Measurements from ENCODE around the gene SETD1B. TPM values are rescaled to one million over a fixed set of nuclear protein-coding genes. Genes with fewer than 3 reads are reported as not detected.
"Not testable (repeated sequence)": the region's sequence is repeated elsewhere in the genome, so short reads cannot be mapped to it uniquely, and the experiment has no call there.

The SETD1B gene
- total RNA-seq (2014; rRNA removed; shearing (Covaris generic)), result 0.96 and 1.1 TPM in 2 replicates

DNA sequence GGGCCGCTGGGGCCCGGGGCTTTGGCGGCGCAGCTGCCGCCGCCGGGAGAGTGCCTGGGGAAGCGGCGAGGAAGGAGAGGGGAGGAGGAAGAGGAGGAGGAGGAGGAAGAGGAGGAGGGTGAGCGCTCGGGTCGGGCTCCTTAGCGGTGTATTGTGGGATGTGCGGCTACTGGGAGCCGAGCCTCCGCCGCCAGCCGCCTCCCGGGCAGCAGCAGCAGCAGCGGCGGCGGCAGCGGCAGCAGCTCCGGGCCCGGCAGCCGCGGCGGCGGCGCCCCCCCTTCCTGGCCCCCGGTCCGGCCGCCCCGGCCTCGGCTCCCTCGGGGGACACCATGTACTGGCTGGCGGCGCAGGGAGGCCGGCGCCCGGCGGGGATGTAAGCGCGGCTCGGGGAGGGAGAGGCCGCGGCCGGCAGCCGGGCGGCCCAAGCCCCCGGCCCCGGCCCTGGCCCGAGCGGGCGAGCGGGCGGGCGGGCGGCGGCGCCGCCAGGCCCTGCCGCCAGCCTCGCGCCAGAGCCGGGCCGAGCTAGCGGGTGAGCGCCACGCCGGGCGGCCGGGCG is at the start of gene SETD1B:
TSS of gene SETD1B (plus strand) at position 149 of the 556 bp plus-strand sequence. CDS start 729 bp downstream, outside the sequence.
- peak; percentile 58 for DNase-seq (ENCODE audit: low read depth)

DNA sequence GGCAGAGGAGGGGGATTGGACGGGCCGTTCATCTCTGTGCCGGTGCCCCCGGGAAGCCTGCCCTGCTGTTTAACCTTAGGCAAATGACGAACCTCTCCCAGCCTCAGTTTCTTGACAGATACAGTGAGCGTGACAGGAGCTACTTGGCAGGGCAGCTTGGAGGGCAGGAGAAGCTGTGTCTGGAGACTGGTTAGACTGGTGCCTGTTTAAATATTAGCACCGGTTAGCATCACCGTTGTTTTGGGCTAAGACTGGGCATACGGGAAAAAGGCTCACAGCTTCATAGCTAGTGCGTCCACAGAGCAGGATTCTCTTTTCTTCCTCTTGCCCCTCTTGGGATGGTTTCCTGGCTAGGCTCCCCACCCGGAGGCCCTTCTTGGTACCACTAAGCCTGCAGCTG is 49.0 kb upstream of the SETD1B start:
- DNase-seq (ENCODE audit: low read depth), result no peak

- DNase-seq (ENCODE audit: low read depth), result no peak
These were observed 48.2 kb upstream of the SETD1B start for GRCh38 chr12:121755591-121755990.

DNA sequence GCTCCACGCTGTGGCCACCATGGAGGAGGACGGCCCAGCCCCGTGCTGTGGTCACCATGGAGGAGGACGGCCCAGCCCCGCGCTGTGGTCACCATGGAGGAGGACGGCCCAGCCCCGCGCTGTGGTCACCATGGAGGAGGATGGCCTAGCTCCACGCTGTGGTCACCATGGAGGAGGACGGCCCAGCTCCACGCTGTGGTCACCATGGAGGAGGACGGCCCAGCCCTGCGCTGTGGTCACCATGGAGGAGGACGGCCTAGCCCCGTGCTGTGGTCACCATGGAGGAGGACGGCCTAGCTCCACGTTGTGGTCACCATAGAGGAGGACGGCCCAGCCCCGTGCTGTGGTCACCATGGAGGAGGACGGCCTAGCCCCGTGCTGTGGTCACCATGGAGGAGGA is 45.3 kb upstream of the SETD1B start:
- not testable (repeated sequence) for DNase-seq (ENCODE audit: low read depth)

- DNase-seq (ENCODE audit: low read depth), result no peak
These were observed 41.5 kb upstream of the SETD1B start for GRCh38 chr12:121762269-121762668.

- no peak for DNase-seq (ENCODE audit: low read depth)
These were observed 39.0 kb upstream of the SETD1B start for GRCh38 chr12:121764808-121765207.

DNA sequence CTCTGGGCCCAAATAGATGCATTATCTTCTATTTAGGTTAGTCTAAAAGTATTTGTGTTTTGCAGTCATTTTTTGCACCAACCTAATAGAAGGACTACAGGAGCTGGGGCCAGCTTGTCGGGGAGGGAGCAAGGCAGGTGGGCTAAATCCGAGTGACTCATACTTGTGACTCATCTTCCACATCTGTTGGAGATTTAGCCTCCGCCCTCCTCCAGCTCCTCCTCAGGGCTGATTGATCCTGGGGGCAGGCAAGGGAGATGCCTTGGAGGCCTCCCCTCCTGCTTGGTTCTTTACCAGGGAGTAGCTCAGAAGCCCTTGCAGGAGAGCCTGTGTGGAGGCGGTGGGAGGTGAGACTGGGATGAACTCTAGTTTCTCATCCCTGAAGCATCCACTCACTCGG is 38.2 kb upstream of the SETD1B start:
- peak; percentile 92 for DNase-seq (ENCODE audit: low read depth)

- DNase-seq (ENCODE audit: low read depth), result no peak
These were observed 37.3 kb upstream of the SETD1B start for GRCh38 chr12:121766290-121767039.

GRCh38 chr12:121767525-121768016 is 36.2 kb upstream of the SETD1B start:
- DNase-seq (ENCODE audit: low read depth), result peak; percentile 30

- no peak for DNase-seq (ENCODE audit: low read depth)
These were observed 34.4 kb upstream of the SETD1B start for GRCh38 chr12:121769297-121769830.

- no peak for DNase-seq (ENCODE audit: low read depth)
These were observed 33.9 kb upstream of the SETD1B start for GRCh38 chr12:121769831-121770301.

GRCh38 chr12:121770388-121770787 is 33.4 kb upstream of the SETD1B start:
- no peak for DNase-seq (ENCODE audit: low read depth)

- no peak for DNase-seq (ENCODE audit: low read depth)
These were observed 32.8 kb upstream of the SETD1B start for GRCh38 chr12:121770813-121771625.

DNA sequence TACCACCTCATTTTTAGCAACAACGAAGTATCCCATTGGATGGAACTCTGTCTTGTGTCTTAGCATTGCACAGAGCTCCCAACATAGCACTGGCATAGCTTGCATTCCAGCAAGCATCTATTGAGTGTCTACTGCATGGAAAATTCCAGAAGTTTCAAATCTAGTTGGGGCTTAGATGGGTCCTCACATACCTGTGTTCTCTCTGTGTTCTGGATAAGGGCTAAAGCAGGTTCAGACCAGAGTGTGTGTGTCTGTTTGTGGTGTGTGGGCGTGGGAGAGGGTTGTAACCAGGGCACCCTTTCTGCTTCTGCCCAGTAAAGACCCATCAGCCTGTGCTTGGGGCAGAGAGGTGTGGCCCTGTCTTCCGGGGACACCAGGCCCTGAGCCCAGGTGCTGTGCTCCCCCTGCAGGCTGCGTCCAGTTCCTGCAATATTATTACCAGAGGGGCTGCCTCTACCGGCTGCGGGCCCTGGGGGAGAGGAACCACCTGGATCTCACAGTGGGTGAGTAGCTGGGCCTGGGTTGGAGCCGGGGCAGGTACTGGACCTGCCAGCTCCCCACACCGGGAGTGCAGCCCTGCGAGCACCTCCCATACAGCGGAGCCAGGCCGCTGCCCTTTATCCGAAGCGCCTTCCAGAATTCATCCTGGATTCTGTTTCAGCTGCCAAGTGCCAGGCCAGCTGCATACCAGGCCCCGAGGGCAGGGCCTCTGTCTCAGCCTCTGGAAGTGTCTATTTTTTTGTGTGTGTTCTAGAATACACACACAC is 30.6 kb upstream of the SETD1B start:
- DNase-seq (ENCODE audit: low read depth), result peak; percentile 53

- DNase-seq (ENCODE audit: low read depth), result no peak
These were observed 28.8 kb upstream of the SETD1B start for GRCh38 chr12:121774968-121775474.

- no peak for DNase-seq (ENCODE audit: low read depth)
These were observed 28.3 kb upstream of the SETD1B start for GRCh38 chr12:121775501-121775900.

DNA sequence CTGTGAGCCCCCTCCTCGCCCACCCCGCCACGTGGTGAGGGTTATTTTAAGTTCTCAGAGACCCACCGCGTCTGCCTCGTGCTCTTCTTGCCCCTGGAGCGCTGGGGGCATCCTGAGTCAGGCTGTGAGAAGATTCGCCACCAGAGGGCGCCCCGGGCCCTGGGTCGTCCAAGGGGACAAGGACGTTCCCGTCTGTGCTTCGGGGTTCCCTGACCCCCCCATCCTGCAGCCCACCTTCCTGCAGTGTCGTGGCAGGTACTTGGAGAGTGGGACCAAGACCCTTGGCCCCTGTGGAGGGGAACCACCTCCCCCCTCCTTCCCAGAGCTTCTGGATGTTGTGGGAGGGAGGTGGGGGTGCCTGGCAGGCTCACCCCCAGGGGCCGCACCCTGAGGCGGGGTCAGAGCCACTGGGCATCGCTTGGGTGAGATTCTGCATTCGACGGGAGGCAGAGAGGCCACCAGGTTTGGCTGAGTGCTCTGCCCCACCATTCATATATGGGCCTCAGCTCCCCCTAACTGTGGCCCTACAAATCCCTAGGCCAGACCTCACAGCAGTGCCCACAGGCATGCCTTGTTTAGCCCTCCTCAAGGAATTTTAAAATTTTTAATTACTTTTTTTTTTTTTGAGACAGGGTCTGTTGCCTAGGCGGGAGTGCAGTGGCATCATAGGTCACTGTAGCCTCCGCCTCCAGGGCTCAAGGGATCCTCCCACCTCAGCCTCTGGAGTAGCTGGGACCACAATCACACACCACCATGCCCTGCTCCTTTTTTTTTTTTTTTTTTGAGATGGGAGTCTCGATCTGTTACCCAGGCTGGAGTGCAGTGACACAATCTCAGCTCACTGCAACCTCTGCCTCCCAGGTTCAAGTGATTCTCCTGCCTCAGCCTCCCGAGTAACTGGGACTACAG is 27.4 kb upstream of the SETD1B start:
- DNase-seq (ENCODE audit: low read depth), result peak; percentile 43

DNA sequence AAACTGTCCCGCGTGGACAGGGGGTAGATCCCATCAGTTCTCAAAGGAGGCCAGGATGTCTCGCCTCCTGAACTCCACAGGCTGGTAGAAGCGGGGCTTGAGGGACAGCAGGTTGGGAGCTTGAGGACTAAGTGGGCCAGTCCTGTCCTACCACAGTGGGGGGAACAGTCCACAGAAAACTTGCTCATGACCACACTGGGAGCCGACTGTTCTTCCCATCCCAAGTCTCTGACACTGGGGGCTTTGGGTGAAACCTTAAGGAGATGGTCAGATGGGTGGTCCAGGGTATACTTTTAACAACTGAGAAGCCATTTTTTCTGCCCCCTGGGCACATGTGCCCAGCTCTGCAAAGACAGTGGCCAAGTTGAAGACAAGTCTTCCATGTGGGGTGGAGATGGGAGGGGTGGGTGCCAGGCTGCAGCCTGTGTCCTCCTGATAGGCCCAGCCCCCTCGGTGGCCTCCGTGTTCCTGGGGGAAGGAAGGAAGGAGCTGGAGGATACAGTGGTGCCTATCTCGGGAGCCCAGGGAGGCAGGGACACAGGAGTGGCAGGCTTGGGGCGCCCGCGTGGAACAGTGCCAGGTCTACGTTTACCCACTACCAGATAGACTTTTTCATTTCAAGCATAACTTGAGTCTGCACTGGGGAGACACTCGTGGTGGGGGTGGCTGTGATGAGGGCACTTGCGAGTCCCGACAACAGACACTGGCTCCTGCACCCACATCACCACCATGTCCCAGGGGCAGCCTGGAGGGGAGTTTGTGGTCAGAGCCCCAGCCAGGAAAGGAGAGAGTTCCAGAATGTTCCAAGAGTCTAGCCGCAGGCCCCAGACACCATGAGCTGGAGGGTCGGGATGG is 25.0 kb upstream of the SETD1B start:
- DNase-seq (ENCODE audit: low read depth), result no peak

DNA sequence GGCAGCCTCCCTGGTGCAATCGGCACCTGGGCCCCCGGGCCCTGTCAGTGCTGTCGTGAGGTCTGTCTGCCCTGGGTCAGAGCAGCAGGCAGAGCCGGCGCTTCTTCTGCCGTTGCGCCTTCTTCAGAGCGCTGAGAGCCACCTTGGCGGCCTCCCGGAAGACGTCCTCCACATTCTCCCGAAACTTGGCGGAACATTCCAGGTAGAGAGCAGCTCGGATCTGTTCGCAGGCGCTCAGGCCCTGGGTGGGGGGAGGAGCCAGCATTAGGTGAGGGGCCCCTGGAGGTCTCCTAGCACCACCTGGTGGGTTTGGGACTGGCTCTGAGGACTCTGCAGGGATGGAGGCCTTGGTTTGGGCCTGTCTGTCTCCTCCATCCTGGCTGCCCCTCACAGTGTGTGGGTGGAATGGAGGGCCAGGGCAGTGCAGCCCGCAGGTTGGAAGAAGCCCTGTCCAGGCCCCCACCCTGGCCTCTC is 24.4 kb upstream of the SETD1B start:
- DNase-seq (ENCODE audit: low read depth), result no peak
